CD4-positive, alpha-beta T cell treated with Interleukin-15 for 1 hour (primary cell): ENCODE results near the gene ESR2.
"Not testable (repeated sequence)": the region's sequence is repeated elsewhere in the genome, so short reads cannot be mapped to it uniquely, and the experiment has no call there.

Source experiments
- DNase-seq: peaks from one replicate; pipeline ENCODE4 v3.0.0-alpha.2; 2020

ESR2 gene

GRCh38 chr14:64074961-64075612, 219.1 kb downstream of the ESR2 start:
- DNase-seq, result no peak

- DNase-seq, result no peak
Observed at GRCh38 chr14:64069634-64070359, 224.4 kb downstream of the ESR2 start.

- DNase-seq, result no peak
Observed at GRCh38 chr14:64064447-64064846, 229.7 kb downstream of the ESR2 start.

- DNase-seq, result no peak
Observed at GRCh38 chr14:64062381-64063115, 231.6 kb downstream of the ESR2 start.

- DNase-seq, result no peak
Observed at GRCh38 chr14:64061706-64062105, 232.5 kb downstream of the ESR2 start.

- no peak for DNase-seq
Observed at GRCh38 chr14:64061115-64061514, 233.1 kb downstream of the ESR2 start.

GRCh38 chr14:64060648-64061096, 233.5 kb downstream of the ESR2 start:
- DNase-seq, result no peak

- no peak for DNase-seq
Observed at GRCh38 chr14:64060199-64060545, 234.0 kb downstream of the ESR2 start.

- no peak for DNase-seq
Observed at GRCh38 chr14:64059454-64060198, 234.5 kb downstream of the ESR2 start.

GRCh38 chr14:64053694-64054669, 240.2 kb downstream of the ESR2 start:
- no peak for DNase-seq

GRCh38 chr14:64049616-64050381, 244.4 kb downstream of the ESR2 start:
- DNase-seq, result no peak

- no peak for DNase-seq
Observed at GRCh38 chr14:64045091-64045490, 249.1 kb downstream of the ESR2 start.

- DNase-seq, result not testable (repeated sequence)
Observed at GRCh38 chr14:64043296-64043695, 250.9 kb downstream of the ESR2 start.

- DNase-seq, result no peak
Observed at GRCh38 chr14:64040044-64040443, 254.1 kb downstream of the ESR2 start.

- DNase-seq, result no peak
Observed at GRCh38 chr14:64038841-64039542, 255.2 kb downstream of the ESR2 start.

- DNase-seq, result not testable (repeated sequence)
Observed at GRCh38 chr14:64037869-64038745, 256.1 kb downstream of the ESR2 start.

GRCh38 chr14:64035143-64035542, 259.0 kb downstream of the ESR2 start:
- no peak for DNase-seq
